G401.6 (cell line): ENCODE results near the gene VSIG8.

Experiments
- FAIRE-seq: peaks from 2 replicates; lab custom pipeline; 2012; peaks lifted over from hg19 to GRCh38; lab: Jason Lieb, UNC

Gene VSIG8

DNA sequence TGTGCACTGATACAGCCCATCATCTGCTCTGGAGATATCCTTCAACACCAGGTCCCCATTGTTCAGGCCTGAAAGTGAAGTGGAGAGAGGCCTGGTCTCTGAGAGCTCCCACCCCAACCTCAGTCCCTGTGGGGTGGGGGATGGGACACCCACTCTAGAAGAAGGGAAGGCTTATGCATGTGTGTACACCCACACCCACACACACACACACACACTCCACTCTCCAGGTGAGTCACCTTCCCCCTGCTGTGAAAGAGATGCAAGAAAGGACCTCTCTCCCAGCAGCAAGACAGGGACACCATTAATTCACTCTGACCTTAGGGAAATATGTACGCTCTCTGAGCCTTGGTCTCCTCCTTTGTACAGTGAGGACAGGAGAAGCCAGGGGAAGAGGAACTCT, 5.9 kb downstream of the VSIG8 start:
- no peak for FAIRE-seq

DNA sequence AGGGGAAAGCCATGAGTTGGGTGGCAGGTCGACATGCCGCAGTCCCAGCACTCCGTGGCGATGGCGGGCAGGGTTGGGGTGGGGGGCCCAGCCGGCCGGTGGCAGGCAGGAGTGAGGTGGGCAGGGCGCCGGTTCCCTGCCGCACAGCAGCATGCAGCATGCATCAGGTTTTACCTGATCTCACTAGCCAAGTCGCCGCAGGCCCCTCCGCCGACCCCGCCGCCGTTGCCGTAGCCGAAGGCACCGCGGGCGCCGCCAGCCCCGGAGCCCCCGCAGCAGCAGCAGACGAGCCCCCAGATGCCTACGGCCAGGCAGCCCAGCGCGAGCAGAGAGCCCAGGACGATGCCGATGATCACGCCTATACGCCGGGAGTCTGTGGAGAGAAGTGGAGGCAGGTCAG, 6.7 kb downstream of the VSIG8 start:
- no peak for FAIRE-seq

DNA sequence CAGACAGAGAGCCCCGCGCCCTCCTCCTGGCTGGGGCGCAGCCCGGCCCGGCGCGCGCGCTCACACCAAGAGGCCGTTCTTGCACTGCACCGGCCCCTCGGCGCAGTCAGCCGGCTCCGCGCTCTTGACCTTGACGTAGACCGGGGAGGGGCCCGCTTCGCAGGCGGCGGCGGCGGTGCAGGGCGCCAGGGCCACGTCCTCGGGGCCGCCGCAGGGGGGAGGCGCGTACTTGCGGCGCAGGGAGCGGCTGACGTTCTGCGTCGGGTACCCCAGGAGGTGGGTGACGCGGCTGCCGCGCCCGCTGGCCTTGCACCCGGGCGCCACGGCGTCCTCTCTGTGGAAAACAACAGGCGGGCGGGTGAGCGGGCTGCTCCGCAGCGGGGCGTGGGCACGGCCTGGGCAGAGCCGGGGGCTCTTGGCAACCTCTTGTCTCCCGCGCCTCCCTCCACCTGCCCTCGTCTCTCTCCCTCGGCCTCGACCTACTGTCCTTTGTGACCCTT, 7.7 kb downstream of the VSIG8 start:
- no peak for FAIRE-seq

DNA sequence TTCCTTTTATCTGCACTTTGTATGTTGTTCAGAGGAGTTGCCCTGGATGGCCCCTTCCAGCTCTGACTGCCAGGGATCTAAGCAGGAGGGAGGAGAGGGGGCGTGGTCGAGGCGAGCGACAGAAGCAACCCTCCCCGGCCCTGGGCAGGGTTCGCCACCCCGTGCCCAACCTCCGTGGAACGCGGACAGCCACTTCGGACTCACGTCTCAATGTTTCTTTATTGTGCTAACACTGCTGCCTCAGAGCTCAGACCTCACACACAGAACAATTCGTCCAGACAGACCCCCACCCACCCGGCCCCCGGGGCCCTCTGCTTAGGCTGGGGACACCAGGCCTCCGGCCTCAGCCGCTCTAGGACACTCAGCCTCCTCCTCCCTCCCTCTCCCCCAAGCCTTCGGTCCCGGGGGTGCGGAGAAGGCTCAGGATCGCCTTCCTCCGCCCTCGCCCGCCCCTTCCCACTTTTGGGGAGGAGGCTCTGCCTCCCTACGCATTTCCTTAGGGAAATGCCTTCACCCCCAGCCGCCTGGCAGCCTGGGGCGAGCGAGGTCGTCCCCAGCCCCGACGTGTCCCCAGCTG, 8.3 kb downstream of the VSIG8 start:
- FAIRE-seq: no peak

DNA sequence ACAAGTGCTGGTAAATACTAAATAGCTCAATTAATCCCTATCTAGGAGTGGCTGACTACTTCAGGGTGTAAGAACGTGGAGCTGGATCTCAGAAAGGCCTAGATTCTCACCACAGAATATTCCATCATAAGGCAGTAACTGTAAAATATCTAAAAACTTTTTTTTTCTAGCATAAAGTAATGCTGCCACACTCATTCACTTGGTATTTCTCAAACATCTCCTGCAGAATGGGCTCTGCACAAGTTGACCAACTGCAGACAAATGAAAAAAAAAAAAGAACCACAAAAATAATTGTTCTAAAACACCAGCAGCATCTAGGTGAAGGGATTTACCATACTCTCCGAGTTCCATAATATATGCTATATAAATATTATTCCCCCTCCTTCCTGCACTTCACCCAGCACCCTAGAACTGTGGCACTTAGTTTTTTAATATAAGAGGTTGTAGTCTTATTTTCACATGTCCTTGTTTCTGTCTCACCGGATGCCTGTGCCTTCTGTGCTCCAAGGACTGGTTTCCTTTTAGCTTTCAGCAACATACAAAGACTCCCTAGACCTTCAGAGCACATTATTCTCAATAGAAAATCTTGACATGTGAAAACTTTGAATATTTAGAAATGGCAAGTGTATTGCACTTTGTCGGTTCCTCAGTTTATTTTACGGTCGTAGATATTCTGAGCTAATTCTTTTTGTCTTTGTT, 8.9 kb downstream of the VSIG8 start:
- no peak for FAIRE-seq

DNA sequence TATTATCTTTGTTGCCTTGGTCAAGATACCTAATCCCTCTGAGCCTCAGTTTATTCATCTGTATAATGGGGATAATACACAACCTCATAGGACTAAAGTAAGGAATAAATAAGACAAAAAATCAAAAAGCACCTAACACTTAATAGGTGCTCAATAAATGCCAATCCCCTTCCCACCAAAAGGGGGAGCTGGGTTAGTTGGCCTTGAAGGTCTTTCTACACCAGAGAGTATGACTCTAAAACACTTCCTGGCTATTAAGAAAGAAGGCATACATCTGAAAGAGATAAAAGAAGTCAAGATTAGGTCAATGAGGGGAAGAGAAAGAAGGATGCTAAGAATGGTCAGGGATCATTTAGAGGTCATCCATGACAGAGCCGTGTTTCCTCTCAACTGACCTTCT, 11.1 kb downstream of the VSIG8 start:
- FAIRE-seq: no peak

DNA sequence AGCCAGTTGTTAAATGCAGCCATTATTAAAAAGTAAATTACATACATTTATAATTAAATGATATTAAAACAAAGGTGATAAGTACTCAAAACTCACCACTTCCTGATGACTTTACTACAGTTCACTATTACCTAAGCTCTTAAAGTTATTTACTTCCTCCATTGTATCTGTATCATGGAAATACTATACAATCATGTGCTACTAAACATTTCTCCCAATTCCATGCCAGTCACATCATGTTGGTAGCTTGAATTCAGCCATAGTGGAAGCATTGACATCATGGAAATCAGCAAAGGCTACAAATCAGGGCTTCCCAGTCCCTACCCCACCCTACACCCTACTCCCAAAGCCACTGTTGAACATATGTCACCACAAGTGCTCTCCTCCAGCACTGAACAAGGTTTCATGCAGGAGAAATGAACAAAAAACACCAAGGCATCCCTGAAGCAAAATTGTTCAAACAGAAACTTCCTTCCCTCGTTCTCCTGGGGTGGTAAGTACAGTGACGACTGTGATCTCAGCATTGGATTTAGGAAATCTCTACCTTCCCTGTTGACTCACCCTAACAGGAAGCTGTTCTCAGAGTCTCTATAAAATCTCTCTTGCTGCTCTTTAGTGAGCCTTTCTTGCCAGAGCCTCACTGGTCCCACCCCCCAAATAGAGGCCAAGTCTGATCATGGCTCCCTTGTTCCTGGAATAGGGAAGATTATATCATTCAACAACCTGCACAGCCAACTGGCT, 12.7 kb downstream of the VSIG8 start:
- FAIRE-seq: no peak

DNA sequence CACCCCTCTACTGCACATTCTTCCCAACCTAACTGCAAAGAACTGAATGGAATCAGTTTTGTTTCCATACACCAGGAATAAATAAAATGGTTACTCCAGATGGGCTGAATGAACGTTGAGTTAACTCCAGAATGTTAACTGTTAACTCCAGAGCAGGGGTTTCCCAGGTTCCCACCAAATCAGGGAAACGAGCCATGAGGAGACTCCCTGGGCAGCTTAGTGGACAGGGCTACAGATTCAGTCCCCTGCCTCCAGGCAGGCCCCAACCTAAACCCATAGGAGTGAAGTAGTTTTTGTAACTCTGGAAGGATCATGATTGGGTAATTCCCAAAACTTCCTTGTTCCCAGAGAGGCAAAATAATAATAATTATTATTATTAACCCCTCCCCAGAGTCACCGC, 14.1 kb downstream of the VSIG8 start:
- FAIRE-seq: no peak

DNA sequence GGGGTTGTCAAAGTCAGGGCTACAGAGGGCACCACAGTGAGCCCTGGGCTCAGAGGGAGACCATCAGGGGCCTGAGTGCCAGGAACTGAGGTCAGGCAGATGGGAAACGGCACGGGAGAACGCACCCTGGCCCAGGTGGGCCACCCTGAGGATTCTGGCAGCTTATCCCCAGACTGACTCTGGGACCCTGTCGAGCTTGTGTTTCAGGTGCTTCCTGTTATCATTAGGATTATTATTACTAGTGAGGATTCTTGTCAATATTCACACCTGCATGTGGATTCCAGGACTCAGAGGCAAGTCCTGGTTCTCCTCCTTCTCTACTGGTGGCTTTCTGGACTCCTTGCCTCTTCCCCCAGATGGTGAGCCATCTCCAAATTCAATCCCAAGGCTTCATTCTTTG, 15.2 kb downstream of the VSIG8 start:
- no peak for FAIRE-seq

DNA sequence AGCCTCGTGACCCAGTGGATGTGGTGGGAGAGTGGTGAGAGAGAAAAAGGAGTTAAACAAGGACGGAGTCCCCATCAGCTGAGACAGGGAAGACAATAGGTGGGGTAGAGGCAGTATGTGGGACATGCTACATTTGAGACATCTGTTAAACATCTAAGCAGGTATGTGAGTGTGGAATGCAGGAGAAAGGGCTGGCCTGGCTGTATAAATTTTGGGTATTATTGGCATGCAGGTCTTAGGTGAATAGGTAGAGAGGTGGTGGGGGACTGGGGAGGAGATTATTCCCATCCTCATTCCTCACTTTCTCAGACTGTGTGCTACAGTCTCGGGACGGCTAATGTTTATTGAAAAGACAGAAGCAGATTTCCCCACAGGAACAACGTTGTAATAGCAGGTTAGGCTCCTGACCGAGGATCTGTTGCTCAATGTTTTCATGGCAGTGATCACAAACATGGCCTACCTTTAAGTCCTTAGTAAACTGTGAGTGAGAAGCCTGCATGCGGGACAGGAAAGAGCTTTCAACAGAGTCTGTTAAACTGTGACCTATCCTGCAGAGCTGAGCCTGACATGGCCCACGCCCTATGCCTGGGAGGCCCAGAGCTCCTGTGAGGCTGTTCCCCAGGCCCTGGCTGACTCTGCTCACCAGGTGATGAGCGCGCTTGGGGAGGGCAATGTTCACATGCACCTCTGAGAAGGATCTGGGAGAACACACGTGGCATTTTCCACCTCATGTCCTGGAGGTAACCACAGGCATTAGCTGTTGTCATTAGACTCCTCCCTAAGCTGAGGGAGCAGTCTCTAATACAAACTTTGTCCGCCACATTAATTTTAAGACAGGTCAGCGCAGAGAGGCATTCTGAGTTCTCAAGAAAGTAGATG, 16.5 kb downstream of the VSIG8 start:
- FAIRE-seq: no peak

DNA sequence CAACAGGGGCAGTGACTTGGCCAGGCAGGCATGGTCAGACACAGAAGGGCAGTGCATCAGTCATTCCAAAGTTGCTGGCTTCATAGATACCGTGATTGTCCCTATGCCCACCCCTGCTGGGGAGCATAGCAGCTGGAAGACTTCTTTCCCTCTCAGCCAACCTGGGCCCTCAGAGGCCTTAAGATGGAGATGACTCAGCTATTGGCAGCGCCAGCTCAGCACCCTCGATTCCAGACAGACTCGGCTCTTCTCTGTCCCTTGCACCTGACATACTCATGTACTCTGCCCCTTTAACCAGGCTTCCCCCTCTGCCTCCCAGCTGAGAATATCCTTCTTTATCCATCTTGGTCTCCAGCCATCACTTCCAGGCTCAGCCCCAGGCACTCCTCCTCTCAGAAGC, 19.0 kb downstream of the VSIG8 start:
- FAIRE-seq: no peak

DNA sequence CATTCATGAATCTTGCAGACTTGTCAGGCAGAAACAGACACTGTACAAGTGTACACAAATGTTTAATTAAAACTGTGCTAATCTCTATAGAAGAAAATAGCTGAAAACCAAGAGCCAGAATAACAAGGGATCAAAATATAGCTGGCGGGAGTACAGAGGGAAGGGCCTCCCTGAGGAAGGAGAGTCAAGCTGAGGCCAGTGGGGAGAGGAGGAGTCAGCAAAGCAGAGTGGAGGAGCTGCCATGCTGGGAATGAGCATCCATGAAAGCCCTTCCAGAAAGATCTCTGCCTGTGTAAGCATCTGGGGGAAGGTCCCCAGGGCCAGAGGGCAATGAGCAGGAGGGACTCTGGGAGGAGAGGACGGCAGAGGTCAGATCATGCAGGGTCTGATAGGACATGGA, 20.7 kb downstream of the VSIG8 start:
- no peak for FAIRE-seq

DNA sequence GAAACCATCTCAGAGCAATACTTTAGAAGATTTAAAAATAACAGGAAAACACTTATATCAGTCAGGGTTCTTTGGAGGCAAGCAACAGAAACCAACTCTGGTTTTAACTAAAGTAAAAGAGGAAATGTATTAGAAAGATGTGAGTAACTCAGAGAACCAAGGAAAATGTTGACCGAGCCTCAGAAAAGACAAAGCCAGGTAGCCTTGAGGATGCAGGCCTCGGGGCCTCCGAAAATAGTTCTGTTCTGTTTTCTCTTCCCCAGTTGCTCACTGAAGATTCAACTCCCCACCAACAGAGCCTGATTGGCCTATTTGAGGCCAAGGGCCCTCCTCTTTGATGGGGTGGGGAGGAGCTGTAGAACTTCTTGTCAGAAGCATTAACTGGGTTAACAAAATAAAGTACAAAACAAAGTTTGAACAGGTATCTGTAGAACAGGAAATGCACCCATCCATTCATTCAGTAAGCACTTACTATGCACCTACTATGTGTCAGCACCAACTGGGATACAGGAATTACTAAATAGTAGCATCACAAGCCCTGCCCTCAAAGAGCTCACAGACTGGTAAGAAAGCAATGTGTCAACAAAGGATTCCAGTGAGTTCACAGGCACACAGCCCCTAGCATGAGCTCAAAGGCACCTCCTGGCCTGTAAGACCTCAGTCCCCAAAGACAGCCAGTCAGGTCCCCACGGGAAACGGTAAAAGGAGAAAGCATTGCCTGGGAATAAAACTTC, 23.2 kb downstream of the VSIG8 start:
- FAIRE-seq: no peak

DNA sequence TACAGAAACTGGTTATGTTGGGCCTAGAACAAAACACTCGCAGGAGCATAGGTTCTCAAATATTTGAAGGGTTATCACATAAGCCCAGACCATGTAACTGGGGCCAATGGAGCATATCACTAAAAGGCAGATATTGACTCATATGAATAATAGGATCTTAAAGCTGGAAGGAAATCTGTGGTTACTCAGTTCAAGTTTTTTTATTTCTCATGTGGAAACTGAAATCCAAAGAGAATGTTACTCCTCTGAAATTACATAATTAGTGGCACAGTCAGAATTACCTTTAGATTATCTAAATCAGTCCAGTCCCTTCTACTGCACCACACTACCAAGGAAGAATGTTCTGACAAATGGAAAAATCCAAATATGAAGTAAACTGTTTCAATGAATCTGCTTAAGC, 23.7 kb downstream of the VSIG8 start:
- no peak for FAIRE-seq

DNA sequence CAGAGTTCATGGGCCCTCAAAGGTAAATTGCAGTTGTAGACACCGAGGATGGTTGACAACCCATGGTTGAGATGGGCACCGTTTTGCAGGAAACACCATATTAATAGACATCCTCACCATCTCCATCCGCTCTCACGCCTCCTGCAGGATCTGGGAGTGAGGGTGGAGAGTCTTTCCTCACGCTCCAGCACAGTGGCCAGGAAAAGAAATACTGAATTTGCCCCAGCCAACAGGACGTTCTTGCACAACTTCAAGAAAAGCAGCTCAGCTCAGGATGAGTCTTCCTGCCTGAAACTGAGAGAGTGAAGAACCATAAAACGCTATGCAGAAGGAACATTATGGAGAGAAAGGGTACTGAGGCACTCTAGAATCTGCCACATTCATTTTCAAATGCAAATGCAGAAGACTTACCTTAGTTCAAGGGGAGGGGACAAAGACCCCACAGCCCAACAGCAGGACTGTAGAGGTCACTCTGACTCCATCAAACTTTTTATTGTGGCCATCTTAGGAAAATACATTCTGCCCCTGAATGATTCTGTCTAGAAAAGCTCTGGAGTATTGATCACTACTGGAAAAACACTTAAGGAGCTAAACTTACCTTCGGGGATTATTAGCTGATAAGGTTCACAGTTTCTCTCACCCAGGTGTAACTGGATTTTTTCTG, 26.5 kb downstream of the VSIG8 start:
- no peak for FAIRE-seq

DNA sequence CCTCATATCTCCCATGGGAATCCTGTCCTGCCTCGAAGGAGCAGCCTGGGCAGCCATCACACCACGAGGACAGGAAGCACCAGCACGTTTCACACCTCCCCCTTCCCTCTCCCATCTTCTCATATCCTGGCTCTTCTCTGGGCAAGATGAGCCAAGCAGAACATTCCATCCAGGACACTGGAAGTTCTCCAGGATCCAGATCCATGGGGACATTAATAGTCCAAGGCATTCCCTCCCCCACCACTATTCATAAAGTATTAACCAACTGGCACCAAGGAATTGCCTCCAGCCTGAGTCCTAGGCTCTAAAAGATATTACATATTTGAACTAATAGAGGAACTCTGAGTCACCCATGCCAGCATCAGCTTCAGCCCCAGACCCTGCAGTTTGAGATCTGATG, 27.1 kb downstream of the VSIG8 start:
- FAIRE-seq: no peak

DNA sequence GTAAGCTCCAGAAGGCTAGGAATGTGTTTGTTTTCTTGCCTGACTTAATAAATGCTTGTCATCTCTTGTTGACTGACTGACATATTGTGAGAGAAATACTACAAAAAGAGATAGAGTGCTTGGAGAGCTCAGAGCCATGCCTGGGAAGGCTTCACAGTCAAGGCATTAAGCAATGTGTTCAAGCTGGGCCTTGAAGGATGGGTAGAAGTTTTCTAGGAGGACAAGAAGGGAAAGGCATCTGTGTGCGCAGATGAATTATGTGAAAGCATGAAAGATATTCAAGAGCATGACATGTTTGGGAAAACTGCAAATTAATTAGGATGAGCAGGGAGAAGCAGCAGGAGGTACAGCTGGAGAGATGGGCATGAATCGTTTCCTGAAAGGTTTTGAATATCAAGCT, 30.1 kb downstream of the VSIG8 start:
- FAIRE-seq: no peak

DNA sequence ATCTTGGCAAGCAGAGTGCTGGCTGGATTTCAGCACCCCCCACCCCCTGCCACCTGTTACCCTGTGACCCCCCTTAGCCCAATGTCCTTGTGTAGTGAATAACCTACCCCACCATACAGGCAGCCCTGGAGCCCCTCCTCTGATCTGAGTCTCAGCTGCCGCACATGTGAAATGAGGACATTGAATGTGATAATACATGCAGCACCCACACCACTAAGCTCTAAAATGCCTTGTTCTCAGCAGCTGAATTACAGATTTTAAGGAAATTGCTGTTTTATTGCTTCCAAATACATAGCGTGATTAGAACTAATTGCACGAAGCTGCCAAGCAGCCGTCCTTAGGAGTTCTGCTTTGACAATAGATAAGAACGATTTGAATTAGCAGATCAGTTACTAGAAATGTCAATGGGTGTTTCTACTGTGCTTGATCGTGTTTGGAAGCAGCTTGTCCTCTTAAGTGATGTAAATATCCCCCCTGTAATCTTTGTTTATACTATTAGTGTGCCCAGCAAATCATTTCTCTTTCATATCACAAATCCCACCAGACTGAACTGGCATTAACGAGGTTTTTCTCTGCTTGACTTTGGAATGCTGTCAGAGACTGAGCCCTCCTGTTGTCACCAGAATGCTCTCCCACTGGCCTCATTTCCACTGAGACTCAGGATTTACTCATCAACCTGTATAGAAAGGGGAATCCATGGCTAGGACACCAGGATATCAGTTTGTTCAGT, 30.9 kb downstream of the VSIG8 start:
- FAIRE-seq: no peak

DNA sequence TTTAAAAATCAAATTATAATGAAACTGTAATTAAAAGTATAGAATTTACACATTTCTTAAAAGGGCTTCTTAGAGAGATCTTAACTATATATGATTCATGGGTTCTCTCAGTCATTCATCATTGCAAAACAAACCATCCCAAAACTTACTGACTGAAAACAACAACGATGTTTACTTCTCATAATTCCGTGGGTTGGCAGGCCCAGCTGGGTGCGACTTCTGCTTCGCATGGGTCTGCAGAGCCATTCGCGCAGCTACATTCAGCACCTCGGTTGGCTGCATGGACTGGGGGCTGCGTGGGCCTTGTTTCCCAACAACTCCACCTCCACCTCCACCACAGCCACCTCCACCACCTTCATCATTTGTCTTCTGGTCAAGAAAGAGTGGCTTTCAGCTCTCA, 31.7 kb downstream of the VSIG8 start:
- no peak for FAIRE-seq

DNA sequence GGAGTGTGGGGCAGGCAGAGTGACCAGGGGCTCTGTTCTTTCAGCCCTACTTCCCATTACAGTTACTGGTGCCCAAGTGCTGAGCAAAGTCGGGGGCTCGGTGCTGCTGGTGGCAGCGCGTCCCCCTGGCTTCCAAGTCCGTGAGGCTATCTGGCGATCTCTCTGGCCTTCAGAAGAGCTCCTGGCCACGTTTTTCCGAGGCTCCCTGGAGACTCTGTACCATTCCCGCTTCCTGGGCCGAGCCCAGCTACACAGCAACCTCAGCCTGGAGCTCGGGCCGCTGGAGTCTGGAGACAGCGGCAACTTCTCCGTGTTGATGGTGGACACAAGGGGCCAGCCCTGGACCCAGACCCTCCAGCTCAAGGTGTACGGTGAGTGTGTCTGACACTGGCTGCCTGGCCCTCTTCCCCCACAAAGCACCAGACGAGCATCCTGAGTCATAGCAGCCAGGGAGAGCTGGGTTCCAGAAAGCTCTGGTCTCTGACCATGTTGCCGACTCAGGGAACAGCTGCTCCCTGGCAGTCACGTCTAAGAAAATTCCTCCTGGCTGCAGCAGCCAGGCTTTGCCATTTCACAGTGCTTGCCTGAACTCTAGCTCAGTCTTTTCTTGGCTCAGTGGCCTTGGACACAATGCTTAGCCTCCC, 32.5 kb downstream of the VSIG8 start:
- no peak for FAIRE-seq
